ENCODE data around the gene IMMP2L. TPM values are rescaled to one million over a fixed set of nuclear protein-coding genes. Genes with fewer than 3 reads are reported as not detected.

The IMMP2L gene
- total RNA-seq, 1 experiment from 2014 or later, result 8.8 TPM

GRCh38 chr7:110750931-110751605 is 811.2 kb downstream of the IMMP2L start:
- H3K9me3 ChIP-seq (ENCODE audit: control insufficient read depth, insufficient read depth, low read depth, low read length), result no peaks in the 10 kb centered on the region
- H3K27ac ChIP-seq (ENCODE audit: low read length), result no peak overlapping the region
- DNase-seq (ENCODE audit: low read depth, low spot score) (no peak), ATAC-seq (no peak)
- ChIA-PET POLR2A (no interaction called here), CTCF (no interaction called here)
- no peak for TF ChIP-seq CTCF (IDR thresholded peaks at IDR 0.05)
- intact Hi-C loops (cut with micrococcal nuclease; ENCODE audit: unreplicated experiment) (no loop called here), in situ Hi-C loops (cut with HindIII; ENCODE audit: low pct_unique_long_range_greater_than_20kb, low sequenced_read_pairs) (no loop called here)
- H3K4me1 ChIP-seq (ENCODE audit: control insufficient read depth, insufficient read depth, low read length), result no peaks in the 10 kb centered on the region
- BruUV-seq (replicated peaks), result no TSS peak
- no peaks in the 10 kb centered on the region for H3K36me3 ChIP-seq (ENCODE audit: control insufficient read depth, insufficient read depth, low read length)
- H3K4me3 ChIP-seq (ENCODE audit: low read depth in 2 of 2, low read length in 2 of 2), result no peak overlapping the region
- no peaks in the 10 kb centered on the region for H3K27me3 ChIP-seq (ENCODE audit: control insufficient read depth, insufficient read depth, low read length)

- BruUV-seq (replicated peaks), result no TSS peak
- TF ChIP-seq POLR2AphosphoS5 (IDR thresholded peaks at IDR 0.05; ENCODE audit: low read depth, low read length) (no peak), SIN3A (IDR thresholded peaks at IDR 0.05; ENCODE audit: borderline replicate concordance, insufficient read depth, low read depth, low read length) (no peak), CTCF (IDR thresholded peaks at IDR 0.05) (no peak), REST (IDR thresholded peaks at IDR 0.05; ENCODE audit: insufficient read depth in 1 of 2, low read depth in 2 of 2, low read length in 1 of 2) (no peak), TCF7L2 (IDR thresholded peaks at IDR 0.05; ENCODE audit: low read depth, low read length) (no peak)
- no peaks in the 10 kb centered on the region for H3K36me3 ChIP-seq (ENCODE audit: control insufficient read depth, insufficient read depth, low read length)
- no peak overlapping the region for H3K27ac ChIP-seq (ENCODE audit: low read length)
- in situ Hi-C loops (cut with HindIII; ENCODE audit: low pct_unique_long_range_greater_than_20kb, low sequenced_read_pairs), result no loop called here
- no peak for ATAC-seq
- ChIA-PET POLR2A (interaction anchor here (0.6 kb wide), 1 partner anchor 1456 kb away, joined by 3 read pairs; no protein-coding TSS in a partner anchor), CTCF (no interaction called here)
- no peaks in the 10 kb centered on the region for H3K27me3 ChIP-seq (ENCODE audit: control insufficient read depth, insufficient read depth, low read length)
- H3K4me3 ChIP-seq (ENCODE audit: low read depth in 2 of 2, low read length in 2 of 2), result no peak overlapping the region
- intact Hi-C loops (cut with micrococcal nuclease; ENCODE audit: unreplicated experiment), result no loop called here
- no peaks in the 10 kb centered on the region for H3K4me1 ChIP-seq (ENCODE audit: control insufficient read depth, insufficient read depth, low read length)
- no peak for DNase-seq (ENCODE audit: low read depth, low spot score)
- H3K9me3 ChIP-seq (ENCODE audit: control insufficient read depth, insufficient read depth, low read depth, low read length), result no peaks in the 10 kb centered on the region
Observed at GRCh38 chr7:110733221-110733620, 829.1 kb downstream of the IMMP2L start.
